ENCODE results near the gene FLG2. TPM values are rescaled to one million over a fixed set of nuclear protein-coding genes. Genes with fewer than 3 reads are reported as not detected.
"Not testable (repeated sequence)": the region's sequence is repeated elsewhere in the genome, so short reads cannot be mapped to it uniquely, and the experiment has no call there.

The FLG2 gene
- total RNA-seq, 1 donor from 2014 or later: not detected

DNA sequence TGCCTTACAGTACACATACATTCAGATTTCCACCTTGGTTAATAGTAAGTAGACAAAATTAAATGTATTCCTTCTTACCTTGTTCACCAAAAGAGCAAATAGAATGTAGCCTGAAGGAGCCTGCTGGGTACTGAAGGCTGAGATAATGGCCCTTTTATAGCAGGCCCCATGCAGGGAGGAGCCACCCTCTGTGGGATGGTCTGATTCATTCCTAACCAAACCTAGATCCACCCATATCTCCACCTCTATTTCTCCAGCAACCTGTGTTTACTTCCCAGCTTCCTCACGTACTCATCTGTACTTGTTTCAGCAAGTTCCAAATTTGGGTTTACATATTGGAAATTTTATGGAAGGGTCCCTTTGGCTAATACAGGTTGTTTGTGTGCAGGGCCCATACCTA, 34.7 kb downstream of the FLG2 start, which contains the start of gene FLG:
Gene FLG, minus strand, starts transcription at position 129 of the 400 bp plus-strand sequence. CDS start 9,783 bp downstream, outside the sequence.
- DNase-seq: no peak
- intact Hi-C loops (cut with micrococcal nuclease): no loop called here
- ChIA-PET CTCF (no interaction called here), POLR2A (no interaction called here)
- no peaks in the 10 kb centered on the region for H3K36me3 Mint-ChIP-seq (ENCODE audit: low read depth)
- TF ChIP-seq CTCF (IDR thresholded peaks at IDR 0.05): no peak
- no peaks in the 10 kb centered on the region for H3K4me1 Mint-ChIP-seq
- ATAC-seq (ENCODE audit: low read depth): no peak
- no peaks in the 10 kb centered on the region for H3K27me3 Mint-ChIP-seq
- no peak within 1 kb of the TSS for H3K27ac Mint-ChIP-seq
- H3K9me3 Mint-ChIP-seq: no peaks in the 10 kb centered on the region
- no peak within 1 kb of the TSS for H3K4me3 Mint-ChIP-seq

- Mint-ChIP-seq H3K27ac (no peak overlapping the region), H3K4me3 (no peak overlapping the region), H3K9me3 (peaks cover 2% of the 10 kb centered on the region), H3K27me3 (no peaks in the 10 kb centered on the region), H3K36me3 (ENCODE audit: low read depth) (no peaks in the 10 kb centered on the region), H3K4me1 (no peaks in the 10 kb centered on the region)
- ATAC-seq (ENCODE audit: low read depth) (no peak), DNase-seq (no peak)
- ChIA-PET CTCF (no interaction called here), POLR2A (no interaction called here)
- TF ChIP-seq CTCF (IDR thresholded peaks at IDR 0.05): no peak
- intact Hi-C loops (cut with micrococcal nuclease): no loop called here
Observed at GRCh38 chr1:152313970-152314369, 45.8 kb downstream of the FLG2 start.

DNA sequence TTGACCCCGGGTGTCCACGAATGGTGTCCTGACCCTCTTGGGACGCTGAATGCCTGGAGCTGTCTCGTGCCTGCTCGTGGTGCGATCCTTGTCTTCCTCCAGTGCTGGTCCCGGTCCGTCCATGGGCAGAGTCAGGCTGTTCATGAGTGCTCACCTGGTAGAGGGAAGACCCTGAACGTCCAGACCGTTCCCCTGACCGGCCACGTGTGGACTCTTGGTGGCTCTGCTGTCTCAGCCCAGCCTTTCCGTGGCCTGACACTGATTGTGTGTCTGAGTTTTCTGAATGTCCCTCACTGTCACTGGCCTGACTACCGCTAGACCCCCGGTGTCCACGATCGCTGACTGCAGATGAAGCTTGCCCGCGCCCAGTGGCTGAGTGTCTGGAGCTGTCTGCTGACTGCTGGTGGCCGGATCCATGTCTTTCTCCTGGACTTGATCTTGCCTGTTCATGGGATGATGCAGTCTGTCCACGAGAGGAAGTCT, 46.4 kb downstream of the FLG2 start:
- Mint-ChIP-seq H3K27me3 (no peaks in the 10 kb centered on the region), H3K36me3 (ENCODE audit: low read depth) (no peaks in the 10 kb centered on the region), H3K9me3 (peaks cover 2% of the 10 kb centered on the region), H3K4me3 (no peak overlapping the region), H3K4me1 (no peaks in the 10 kb centered on the region), H3K27ac (no peak overlapping the region)
- ATAC-seq (ENCODE audit: low read depth) (no peak), DNase-seq (no peak)
- POLR2A ChIA-PET: no interaction called here
- intact Hi-C loops (cut with micrococcal nuclease): no loop called here
- CTCF ChIA-PET: no interaction called here
- TF ChIP-seq CTCF (IDR thresholded peaks at IDR 0.05): no peak

GRCh38 chr1:152312169-152312568, 47.6 kb downstream of the FLG2 start:
- ATAC-seq (ENCODE audit: low read depth); H3K27me3 Mint-ChIP-seq; H3K9me3 Mint-ChIP-seq; DNase-seq; POLR2A ChIA-PET; intact Hi-C loops (cut with micrococcal nuclease); H3K27ac Mint-ChIP-seq; H3K4me3 Mint-ChIP-seq; H3K4me1 Mint-ChIP-seq; H3K36me3 Mint-ChIP-seq (ENCODE audit: low read depth); CTCF ChIA-PET: not testable (repeated sequence)

- ChIA-PET CTCF (no interaction called here), POLR2A (no interaction called here)
- Mint-ChIP-seq H3K4me1 (no peaks in the 10 kb centered on the region), H3K9me3 (peaks cover 2% of the 10 kb centered on the region), H3K36me3 (ENCODE audit: low read depth) (no peaks in the 10 kb centered on the region), H3K27me3 (no peaks in the 10 kb centered on the region), H3K4me3 (no peak overlapping the region), H3K27ac (no peak overlapping the region)
- intact Hi-C loops (cut with micrococcal nuclease): no loop called here
- TF ChIP-seq CTCF (IDR thresholded peaks at IDR 0.05): no peak
- ATAC-seq (ENCODE audit: low read depth): no peak
- DNase-seq: no peak
Observed at GRCh38 chr1:152309955-152310354, 49.9 kb downstream of the FLG2 start.

- DNase-seq; POLR2A ChIA-PET; H3K4me3 Mint-ChIP-seq; H3K4me1 Mint-ChIP-seq; intact Hi-C loops (cut with micrococcal nuclease); H3K27ac Mint-ChIP-seq; H3K9me3 Mint-ChIP-seq; H3K27me3 Mint-ChIP-seq; H3K36me3 Mint-ChIP-seq (ENCODE audit: low read depth); CTCF ChIA-PET; ATAC-seq (ENCODE audit: low read depth): not testable (repeated sequence)
Observed at GRCh38 chr1:152309320-152309901, 50.4 kb downstream of the FLG2 start.

DNA sequence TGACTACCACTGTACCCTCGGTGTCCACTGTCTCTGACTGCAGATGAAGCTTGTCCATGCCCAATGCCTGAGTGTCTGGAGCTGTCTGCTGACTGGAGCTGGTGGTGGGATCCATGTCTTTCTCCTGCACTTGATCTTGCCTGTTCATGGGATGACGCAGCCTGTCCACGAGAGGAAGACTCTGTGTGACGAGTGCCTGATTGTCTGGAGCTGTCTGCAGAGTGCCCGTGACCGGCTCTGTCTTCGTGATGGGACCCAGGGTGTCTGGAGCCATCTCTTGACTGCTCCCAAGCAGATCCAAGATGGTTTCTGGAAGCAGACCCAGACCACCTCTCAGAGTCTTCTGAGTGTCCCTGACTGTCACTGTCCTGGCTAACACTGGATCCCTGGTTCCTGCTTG, 51.0 kb downstream of the FLG2 start:
- DNase-seq; H3K27ac Mint-ChIP-seq; H3K4me3 Mint-ChIP-seq; H3K4me1 Mint-ChIP-seq; POLR2A ChIA-PET; intact Hi-C loops (cut with micrococcal nuclease); H3K9me3 Mint-ChIP-seq; H3K36me3 Mint-ChIP-seq (ENCODE audit: low read depth); ATAC-seq (ENCODE audit: low read depth); CTCF ChIA-PET; H3K27me3 Mint-ChIP-seq: not testable (repeated sequence)

GRCh38 chr1:152307970-152308369, 51.8 kb downstream of the FLG2 start:
- intact Hi-C loops (cut with micrococcal nuclease); H3K27me3 Mint-ChIP-seq; H3K4me3 Mint-ChIP-seq; CTCF ChIA-PET; DNase-seq; H3K9me3 Mint-ChIP-seq; H3K4me1 Mint-ChIP-seq; POLR2A ChIA-PET; ATAC-seq (ENCODE audit: low read depth); H3K36me3 Mint-ChIP-seq (ENCODE audit: low read depth); H3K27ac Mint-ChIP-seq: not testable (repeated sequence)

DNA sequence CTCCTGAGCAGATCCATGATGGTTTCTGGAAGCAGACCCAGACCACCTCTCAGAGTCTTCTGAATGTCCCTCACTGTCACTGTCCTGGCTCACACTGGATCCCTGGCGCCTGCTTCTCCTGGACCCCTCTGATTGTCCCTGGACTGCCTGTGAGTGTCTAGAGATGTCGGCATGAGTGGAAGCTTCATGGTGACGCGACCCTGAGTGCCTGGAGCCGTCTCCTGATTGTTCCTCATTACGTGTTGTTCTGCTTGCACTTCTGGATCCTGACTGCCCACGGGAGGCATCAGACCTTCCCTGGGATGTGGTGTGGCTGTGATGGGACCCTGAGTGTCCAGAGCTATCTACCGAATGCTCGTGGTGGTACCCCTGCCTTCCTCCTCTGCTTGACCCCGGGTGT, 53.7 kb downstream of the FLG2 start:
- H3K27ac Mint-ChIP-seq; H3K9me3 Mint-ChIP-seq; DNase-seq; H3K36me3 Mint-ChIP-seq (ENCODE audit: low read depth); ATAC-seq (ENCODE audit: low read depth); POLR2A ChIA-PET; H3K27me3 Mint-ChIP-seq; H3K4me1 Mint-ChIP-seq; CTCF ChIA-PET; H3K4me3 Mint-ChIP-seq; intact Hi-C loops (cut with micrococcal nuclease): not testable (repeated sequence)

Measured in activated B cell treated with CpG ODN at 0.5 μM for 24 hours (primary cell).